GM12874 (cell line): ENCODE results near the gene PAOX.

Experiments
- CTCF ChIP-seq: IDR thresholded peaks from 2 replicates; pipeline ENCODE4 v1.5.1; 2011; ENCODE audit warnings: low read depth, mild to moderate bottlenecking, control low read depth, low read length, moderate library complexity; ENCODE audit not compliant: insufficient read depth

Gene PAOX

GRCh38 chr10:133388236-133388972 is 9.3 kb downstream of the PAOX start:
- no peak for TF ChIP-seq CTCF

GRCh38 chr10:133388973-133389818 is 10.1 kb downstream of the PAOX start:
- no peak for TF ChIP-seq CTCF

- TF ChIP-seq CTCF, result no peak
These were observed 11.7 kb downstream of the PAOX start for GRCh38 chr10:133390597-133391248.

GRCh38 chr10:133391249-133391635 is 12.2 kb downstream of the PAOX start:
- no peak for TF ChIP-seq CTCF

- TF ChIP-seq CTCF, result no peak
These were observed 12.9 kb downstream of the PAOX start for GRCh38 chr10:133391761-133392518.

GRCh38 chr10:133393401-133394063 is 14.5 kb downstream of the PAOX start:
- no peak for TF ChIP-seq CTCF
